ENCODE measurements around the gene SUGT1.

GRCh38 chr13:52652980-52653303 lies 306 bp downstream of the SUGT1 start:
- TF ChIP-seq CTCF (IDR thresholded peaks at IDR 0.05) (peak in 2 of 4 experiments; percentile 6 to 7), POLR2A (IDR thresholded peaks at IDR 0.05) (no peak), POLR2AphosphoS5 (IDR thresholded peaks at IDR 0.05) (no peak)
